Keratinocyte (primary cell): ENCODE data around the gene REM1. TPM values are rescaled to one million over a fixed set of nuclear protein-coding genes. Genes with fewer than 3 reads are reported as not detected.
"Not testable (repeated sequence)": the region's sequence is repeated elsewhere in the genome, so short reads cannot be mapped to it uniquely, and the experiment has no call there.

ENCODE experiments used
- DNase-seq: peaks from one replicate; pipeline ENCODE4 v3.0.0-alpha.2; 2011; ENCODE audit warnings: low read depth, missing footprints, low spot score
- FAIRE-seq: peaks from 2 replicates; lab custom pipeline; 2011; peaks lifted over from hg19 to GRCh38; lab: Jason Lieb, UNC
- H2AFZ ChIP-seq: 2 replicates; pipeline ENCODE4 v1.6.0; 2012; ENCODE audit warnings: low read length, control low read depth, inconsistent platforms; ENCODE audit not compliant: control insufficient read depth
- H3K27ac ChIP-seq: 2 replicates; pipeline ENCODE4 v1.5.1; 2011; ENCODE audit warnings: low read length; ENCODE audit not compliant: control insufficient read depth, insufficient read depth
- H3K27me3 ChIP-seq: 3 replicates; pipeline ENCODE4 v1.6.0; 2011; ENCODE audit warnings: low read length; ENCODE audit not compliant: control insufficient read depth, insufficient read depth; ENCODE audit errors: extremely low read depth
- H3K36me3 ChIP-seq, 2 experiments: 2 replicates in 1 of 2; 3 replicates in 1 of 2; pipeline ENCODE4 v1.5.1; 2011; ENCODE audit warnings: low read length in 2 of 2, mild to moderate bottlenecking in 1 of 2; ENCODE audit not compliant: control insufficient read depth in 2 of 2, insufficient read depth in 2 of 2; ENCODE audit errors: extremely low read depth in 1 of 2
- H3K4me1 ChIP-seq: 3 replicates; pipeline ENCODE4 v1.5.1; 2011; ENCODE audit warnings: low read length; ENCODE audit not compliant: control insufficient read depth, insufficient read depth; ENCODE audit errors: extremely low read depth
- H3K4me2 ChIP-seq: 3 replicates; pipeline ENCODE4 v1.6.0; 2011; ENCODE audit warnings: low read depth, low read length; ENCODE audit not compliant: control insufficient read depth, insufficient read depth; ENCODE audit errors: extremely low read depth
- H3K4me3 ChIP-seq, 3 experiments: fragments of 200-600 bp in 1 of 3; sonication (generic) in 1 of 3; 2 replicates in 2 of 3; 3 replicates in 1 of 3; pipeline ENCODE4 v1.5.1; 2011 to 2016; ENCODE audit warnings: low read length in 3 of 3, mild to moderate bottlenecking in 3 of 3, control low read depth in 2 of 3, inconsistent platforms in 1 of 3, low read depth in 1 of 3, mixed read lengths in 1 of 3, mixed run types in 1 of 3, moderate library complexity in 1 of 3; ENCODE audit not compliant: control insufficient read depth in 2 of 3, insufficient read depth in 2 of 3; ENCODE audit errors: extremely low read depth in 1 of 3
- H3K79me2 ChIP-seq: 2 replicates; pipeline ENCODE4 v1.6.0; 2012; ENCODE audit warnings: low read length; ENCODE audit not compliant: control insufficient read depth, insufficient read depth
- H3K9ac ChIP-seq: 3 replicates; pipeline ENCODE4 v1.6.0; 2011; ENCODE audit warnings: low read length; ENCODE audit not compliant: control insufficient read depth, insufficient read depth; ENCODE audit errors: extremely low read depth
- H3K9me1 ChIP-seq: 3 replicates; pipeline ENCODE4 v1.6.0; 2011; ENCODE audit warnings: low read length; ENCODE audit not compliant: control insufficient read depth, insufficient read depth; ENCODE audit errors: extremely low read depth
- H3K9me3 ChIP-seq: 2 replicates; pipeline ENCODE4 v1.5.1; 2012; ENCODE audit warnings: low read depth, low read length; ENCODE audit not compliant: control insufficient read depth
- H4K20me1 ChIP-seq: 3 replicates; pipeline ENCODE4 v1.6.0; 2011; ENCODE audit warnings: low read length; ENCODE audit not compliant: control insufficient read depth, insufficient read depth; ENCODE audit errors: extremely low read depth
- EZH2 ChIP-seq: IDR thresholded peaks from one replicate; pipeline ENCODE4 v1.6.1; 2012; ENCODE audit warnings: inconsistent platforms, mild to moderate bottlenecking, low read length, moderate library complexity
- dilution Hi-C: fragments of 300-500 bp; cut with MboI; formaldehyde crosslinking; loops from one replicate; pipeline ENCODE4 v1.7.0; 2020; ENCODE audit warnings: low sequenced_read_pairs; ENCODE audit not compliant: extremely low pct_ligation_motif_present
- polyA minus RNA-seq, 3 experiments: library from RNA; depleted of rRNA, polyadenylated mRNA; stranded (reverse); fragments of >200 nt; gene quantifications; 1 replicate in 1 of 3; 2 replicates in 1 of 3; 3 replicates in 1 of 3; pipeline ENCODE4 v1.2.3, GENCODE V29; 2011
- polyA plus RNA-seq, 5 experiments: library from polyadenylated mRNA; depleted of rRNA in 3 of 5; stranded (reverse) in 3 of 5; stranded (forward) in 1 of 5; unstranded in 1 of 5; fragments of >200 nt; gene quantifications; 1 replicate in 1 of 5; 2 replicates in 3 of 5; 3 replicates in 1 of 5; pipeline versions ENCODE4 v1.2.1 to v1.2.3, GENCODE V29; 2011 to 2012; ENCODE audit warnings: missing spikeins in 2 of 5, low read depth in 1 of 5, low replicate concordance in 1 of 5
- TF ChIP-seq, protein P1 (sequence below), 3 experiments: IDR thresholded peaks in 1 of 3; conservative IDR thresholded peaks in 1 of 3; optimal IDR thresholded peaks in 1 of 3; 2 replicates in 2 of 3; 3 replicates in 1 of 3; pipeline versions ENCODE3 to v1.5.1; 2011; ENCODE audit warnings: low read length in 3 of 3, mild to moderate bottlenecking in 3 of 3, moderate library complexity in 2 of 3, control low read depth in 1 of 3, inconsistent platforms in 1 of 3; ENCODE audit not compliant: insufficient read depth in 2 of 3; ENCODE audit errors: extremely low read depth in 1 of 3

REM1 gene, protein sequence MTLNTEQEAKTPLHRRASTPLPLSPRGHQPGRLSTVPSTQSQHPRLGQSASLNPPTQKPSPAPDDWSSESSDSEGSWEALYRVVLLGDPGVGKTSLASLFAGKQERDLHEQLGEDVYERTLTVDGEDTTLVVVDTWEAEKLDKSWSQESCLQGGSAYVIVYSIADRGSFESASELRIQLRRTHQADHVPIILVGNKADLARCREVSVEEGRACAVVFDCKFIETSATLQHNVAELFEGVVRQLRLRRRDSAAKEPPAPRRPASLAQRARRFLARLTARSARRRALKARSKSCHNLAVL
- polyA plus RNA-seq (not detected in 3 replicates), polyA minus RNA-seq (not detected in 3 replicates)
- polyA plus RNA-seq (2011; ENCODE audit: low read depth), result not detected
- not detected in 2 replicates for polyA plus RNA-seq (2011; cell fraction: cytosol; rRNA removed)
- polyA plus RNA-seq (2011; cell fraction: nucleus; rRNA removed), result 0.11 TPM in 1 of 2 replicates, not detected in the other
- not detected in 2 replicates for polyA plus RNA-seq (2012; ENCODE audit: low replicate concordance)
- not detected for polyA minus RNA-seq (2011; cell fraction: cytosol; rRNA and poly(A)+ RNA removed)
- not detected in 2 replicates for polyA minus RNA-seq (2011; cell fraction: nucleus; rRNA and poly(A)+ RNA removed)

GRCh38 chr20:31474758-31475427 is at the start of gene REM1, which contains the start of gene DEFB124:
Gene REM1 (plus strand): TSS chr20:31475288. CDS start chr20:31476446, 1,158 bp downstream.
Gene DEFB124 (minus strand): TSS chr20:31475127. CDS start chr20:31473013, 2,114 bp downstream.
- FAIRE-seq, result no peak
- Histone ChIP-seq H3K9me1 (no peaks in the 10 kb centered on the region), H2AFZ (no peak within 1 kb of the TSS), H3K4me3 (no peak within 1 kb of the TSS), H3K9me3 (no peaks in the 10 kb centered on the region), H3K4me2 (no peak within 1 kb of the TSS), H3K27me3 (peaks cover 19% of the 10 kb centered on the region), H3K27ac (no peak within 1 kb of the TSS), H4K20me1 (no peaks in the 10 kb centered on the region), H3K79me2 (no peaks in the 10 kb centered on the region), H3K4me1 (no peaks in the 10 kb centered on the region), H3K9ac (no peak within 1 kb of the TSS), H3K36me3 (no peaks in the 10 kb centered on the region)
- TF ChIP-seq EZH2, result no peak
- TF ChIP-seq, protein P1, sequence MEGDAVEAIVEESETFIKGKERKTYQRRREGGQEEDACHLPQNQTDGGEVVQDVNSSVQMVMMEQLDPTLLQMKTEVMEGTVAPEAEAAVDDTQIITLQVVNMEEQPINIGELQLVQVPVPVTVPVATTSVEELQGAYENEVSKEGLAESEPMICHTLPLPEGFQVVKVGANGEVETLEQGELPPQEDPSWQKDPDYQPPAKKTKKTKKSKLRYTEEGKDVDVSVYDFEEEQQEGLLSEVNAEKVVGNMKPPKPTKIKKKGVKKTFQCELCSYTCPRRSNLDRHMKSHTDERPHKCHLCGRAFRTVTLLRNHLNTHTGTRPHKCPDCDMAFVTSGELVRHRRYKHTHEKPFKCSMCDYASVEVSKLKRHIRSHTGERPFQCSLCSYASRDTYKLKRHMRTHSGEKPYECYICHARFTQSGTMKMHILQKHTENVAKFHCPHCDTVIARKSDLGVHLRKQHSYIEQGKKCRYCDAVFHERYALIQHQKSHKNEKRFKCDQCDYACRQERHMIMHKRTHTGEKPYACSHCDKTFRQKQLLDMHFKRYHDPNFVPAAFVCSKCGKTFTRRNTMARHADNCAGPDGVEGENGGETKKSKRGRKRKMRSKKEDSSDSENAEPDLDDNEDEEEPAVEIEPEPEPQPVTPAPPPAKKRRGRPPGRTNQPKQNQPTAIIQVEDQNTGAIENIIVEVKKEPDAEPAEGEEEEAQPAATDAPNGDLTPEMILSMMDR (optimal IDR thresholded peaks at IDR 0.05 in 1 of 3, IDR thresholded peaks at IDR 0.05 in 1 of 3, conservative IDR thresholded peaks at IDR 0.05 in 1 of 3; ENCODE audit: extremely low read depth in 1 of 3, insufficient read depth in 2 of 3, low read length in 3 of 3), result no peak
- DNase-seq, result no peak
- dilution Hi-C loops, result no loop called here

- no peak for DNase-seq
Observed at GRCh38 chr20:31425797-31426196, 49.3 kb upstream of the REM1 start.

DNA sequence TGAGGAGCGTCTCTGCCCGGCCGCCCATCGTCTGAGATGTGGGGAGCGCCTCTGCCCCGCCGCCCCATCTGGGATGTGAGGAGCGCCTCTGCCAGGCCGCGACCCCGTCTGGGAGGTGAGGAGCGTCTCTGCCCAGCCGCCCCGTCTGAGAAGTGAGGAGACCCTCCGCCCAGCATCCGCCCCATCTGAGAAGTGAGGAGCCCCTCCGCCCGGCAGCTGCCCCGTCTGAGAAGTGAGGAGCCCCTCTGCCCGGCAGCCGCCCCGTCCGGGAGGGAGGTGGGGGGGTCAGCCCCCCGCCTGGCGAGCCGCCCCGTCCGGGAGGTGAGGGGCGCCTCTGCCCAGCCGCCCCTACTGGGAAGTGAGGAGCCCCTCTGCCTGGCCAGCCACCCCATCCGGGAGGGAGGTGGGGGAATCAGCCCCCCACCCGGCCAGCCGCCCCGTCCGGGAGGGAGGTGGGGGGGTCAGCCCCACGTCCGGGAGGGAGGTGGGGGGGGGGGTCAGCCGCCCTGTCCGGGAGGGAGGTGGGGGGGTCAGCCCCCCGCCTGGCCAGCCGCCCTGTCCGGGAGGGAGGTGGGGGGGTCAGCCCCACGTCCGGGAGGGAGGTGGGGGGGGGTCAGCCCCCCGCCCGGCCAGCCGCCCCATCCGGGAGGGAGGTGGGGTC is 48.1 kb upstream of the REM1 start:
- H3K4me1 ChIP-seq, H3K9ac ChIP-seq, H3K4me3 ChIP-seq, H3K4me2 ChIP-seq, H3K36me3 ChIP-seq, DNase-seq, dilution Hi-C loops, H3K9me1 ChIP-seq, H3K27me3 ChIP-seq, H3K79me2 ChIP-seq, H2AFZ ChIP-seq, FAIRE-seq, H3K9me3 ChIP-seq, H3K27ac ChIP-seq, H4K20me1 ChIP-seq: not testable (repeated sequence)

More at GRCh38 chr20:31425797-31426196, 49.3 kb upstream of the REM1 start:
- no peaks in the 10 kb centered on the region for H3K4me1 ChIP-seq
- no peaks in the 10 kb centered on the region for H3K36me3 ChIP-seq
- no peak for FAIRE-seq
- no peaks in the 10 kb centered on the region for H3K9me1 ChIP-seq
- no peaks in the 10 kb centered on the region for H3K9me3 ChIP-seq
- H3K4me2 ChIP-seq, result no peak overlapping the region
- no peaks in the 10 kb centered on the region for H3K27me3 ChIP-seq
- no peaks in the 10 kb centered on the region for H4K20me1 ChIP-seq
- H3K79me2 ChIP-seq, result no peaks in the 10 kb centered on the region
- no peak overlapping the region for H3K9ac ChIP-seq
- H3K4me3 ChIP-seq, result no peak overlapping the region
- dilution Hi-C loops, result no loop called here
- H2AFZ ChIP-seq, result no peak overlapping the region
- TF ChIP-seq, protein P1 (optimal IDR thresholded peaks at IDR 0.05 in 1 of 3, IDR thresholded peaks at IDR 0.05 in 1 of 3, conservative IDR thresholded peaks at IDR 0.05 in 1 of 3; ENCODE audit: extremely low read depth in 1 of 3, insufficient read depth in 2 of 3, low read length in 3 of 3), result no peak
- TF ChIP-seq EZH2, result no peak
- no peak overlapping the region for H3K27ac ChIP-seq
